Keratinocyte (primary cell): Measurements from ENCODE around the gene TEX12.

ENCODE experiments used
- EZH2 ChIP-seq: IDR thresholded peaks from one replicate; pipeline ENCODE4 v1.6.1; 2012; ENCODE audit warnings: inconsistent platforms, mild to moderate bottlenecking, low read length, moderate library complexity
- TF ChIP-seq, protein P1 (sequence below), 3 experiments: IDR thresholded peaks in 1 of 3; conservative IDR thresholded peaks in 1 of 3; optimal IDR thresholded peaks in 1 of 3; 2 replicates in 2 of 3; 3 replicates in 1 of 3; pipeline versions ENCODE3 to v1.5.1; 2011; ENCODE audit warnings: low read length in 3 of 3, mild to moderate bottlenecking in 3 of 3, moderate library complexity in 2 of 3, control low read depth in 1 of 3, inconsistent platforms in 1 of 3; ENCODE audit not compliant: insufficient read depth in 2 of 3; ENCODE audit errors: extremely low read depth in 1 of 3

DNA sequence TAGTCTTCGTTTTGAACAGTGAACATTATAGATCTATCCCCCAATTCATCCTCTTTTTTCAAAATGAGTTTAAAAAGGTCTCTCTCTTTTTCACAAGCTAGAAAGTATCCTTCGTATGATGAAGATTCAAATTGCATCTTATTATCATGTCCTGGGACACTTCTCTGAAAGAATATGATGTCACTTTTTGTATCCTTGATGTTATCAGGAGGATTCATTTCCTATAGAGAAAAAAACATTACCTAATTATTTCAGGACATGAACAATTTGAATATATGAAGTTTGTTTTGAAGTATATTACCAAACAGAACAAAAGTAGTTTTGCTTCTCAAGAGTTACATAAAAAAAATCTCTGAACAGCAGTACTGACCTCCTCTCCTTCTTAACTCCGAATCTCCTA is 23.6 kb upstream of the TEX12 start:
- TF ChIP-seq, protein P1, sequence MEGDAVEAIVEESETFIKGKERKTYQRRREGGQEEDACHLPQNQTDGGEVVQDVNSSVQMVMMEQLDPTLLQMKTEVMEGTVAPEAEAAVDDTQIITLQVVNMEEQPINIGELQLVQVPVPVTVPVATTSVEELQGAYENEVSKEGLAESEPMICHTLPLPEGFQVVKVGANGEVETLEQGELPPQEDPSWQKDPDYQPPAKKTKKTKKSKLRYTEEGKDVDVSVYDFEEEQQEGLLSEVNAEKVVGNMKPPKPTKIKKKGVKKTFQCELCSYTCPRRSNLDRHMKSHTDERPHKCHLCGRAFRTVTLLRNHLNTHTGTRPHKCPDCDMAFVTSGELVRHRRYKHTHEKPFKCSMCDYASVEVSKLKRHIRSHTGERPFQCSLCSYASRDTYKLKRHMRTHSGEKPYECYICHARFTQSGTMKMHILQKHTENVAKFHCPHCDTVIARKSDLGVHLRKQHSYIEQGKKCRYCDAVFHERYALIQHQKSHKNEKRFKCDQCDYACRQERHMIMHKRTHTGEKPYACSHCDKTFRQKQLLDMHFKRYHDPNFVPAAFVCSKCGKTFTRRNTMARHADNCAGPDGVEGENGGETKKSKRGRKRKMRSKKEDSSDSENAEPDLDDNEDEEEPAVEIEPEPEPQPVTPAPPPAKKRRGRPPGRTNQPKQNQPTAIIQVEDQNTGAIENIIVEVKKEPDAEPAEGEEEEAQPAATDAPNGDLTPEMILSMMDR (optimal IDR thresholded peaks at IDR 0.05 in 1 of 3, IDR thresholded peaks at IDR 0.05 in 1 of 3, conservative IDR thresholded peaks at IDR 0.05 in 1 of 3; ENCODE audit: extremely low read depth in 1 of 3, insufficient read depth in 2 of 3, low read length in 3 of 3), result no peak
- TF ChIP-seq EZH2, result no peak
